ENCODE results near the gene RBPMS2.

DNA sequence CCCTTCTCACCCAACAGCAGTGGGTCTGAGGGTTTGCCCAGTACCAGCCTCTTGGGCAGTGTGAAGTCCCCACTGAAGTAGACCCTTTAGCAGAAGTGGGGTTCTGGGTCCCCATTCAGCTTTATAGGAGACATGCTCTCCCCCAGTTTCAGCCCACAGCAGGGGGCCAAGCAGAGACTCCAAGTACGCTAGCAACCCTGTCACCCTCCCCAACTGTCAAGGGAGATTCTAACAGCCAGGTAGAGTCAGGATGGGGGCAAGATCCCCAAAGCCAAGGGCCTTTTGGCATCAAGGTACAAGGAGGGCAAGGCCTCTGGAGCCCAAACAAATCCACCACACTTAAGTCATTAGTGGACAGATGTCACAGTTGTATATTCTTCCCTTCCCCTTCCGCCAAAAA lies 1.8 kb downstream of the RBPMS2 start:
- TF ChIP-seq POLR2AphosphoS5 (IDR thresholded peaks at IDR 0.05; ENCODE audit: low read depth, low read length) = no peak
- no peak for TF ChIP-seq CTCF (IDR thresholded peaks at IDR 0.05)
- no peak for TF ChIP-seq FOXJ3 (CRISPR knock-in tag; IDR thresholded peaks at IDR 0.05)
- TF ChIP-seq MXI1 (IDR thresholded peaks at IDR 0.05; ENCODE audit: low read depth, low read length) = no peak
- no peak for TF ChIP-seq EP300 (IDR thresholded peaks at IDR 0.05; ENCODE audit: borderline replicate concordance in 1 of 2, low read depth in 1 of 2, low read length in 1 of 2)
